Measurements from ENCODE around the gene CHRM5.

- no peak for TF ChIP-seq CTCF (IDR thresholded peaks at IDR 0.05)
- TF ChIP-seq REST (IDR thresholded peaks at IDR 0.05; ENCODE audit: insufficient read depth in 1 of 2, low read depth in 2 of 2, low read length in 1 of 2) = no peak
- no peak for TF ChIP-seq TCF7L2 (IDR thresholded peaks at IDR 0.05; ENCODE audit: low read depth, low read length)
Measured at GRCh38 chr15:34014556-34014955, 46.3 kb downstream of the CHRM5 start.
